GM10847 (cell line): ENCODE data around the gene SCN1B.

ENCODE experiments used
- POLR2A ChIP-seq: IDR thresholded peaks from 2 replicates; pipeline ENCODE4 v1.6.1; 2011; ENCODE audit not compliant: insufficient read length; ENCODE audit errors: extremely low read depth

Gene SCN1B

DNA sequence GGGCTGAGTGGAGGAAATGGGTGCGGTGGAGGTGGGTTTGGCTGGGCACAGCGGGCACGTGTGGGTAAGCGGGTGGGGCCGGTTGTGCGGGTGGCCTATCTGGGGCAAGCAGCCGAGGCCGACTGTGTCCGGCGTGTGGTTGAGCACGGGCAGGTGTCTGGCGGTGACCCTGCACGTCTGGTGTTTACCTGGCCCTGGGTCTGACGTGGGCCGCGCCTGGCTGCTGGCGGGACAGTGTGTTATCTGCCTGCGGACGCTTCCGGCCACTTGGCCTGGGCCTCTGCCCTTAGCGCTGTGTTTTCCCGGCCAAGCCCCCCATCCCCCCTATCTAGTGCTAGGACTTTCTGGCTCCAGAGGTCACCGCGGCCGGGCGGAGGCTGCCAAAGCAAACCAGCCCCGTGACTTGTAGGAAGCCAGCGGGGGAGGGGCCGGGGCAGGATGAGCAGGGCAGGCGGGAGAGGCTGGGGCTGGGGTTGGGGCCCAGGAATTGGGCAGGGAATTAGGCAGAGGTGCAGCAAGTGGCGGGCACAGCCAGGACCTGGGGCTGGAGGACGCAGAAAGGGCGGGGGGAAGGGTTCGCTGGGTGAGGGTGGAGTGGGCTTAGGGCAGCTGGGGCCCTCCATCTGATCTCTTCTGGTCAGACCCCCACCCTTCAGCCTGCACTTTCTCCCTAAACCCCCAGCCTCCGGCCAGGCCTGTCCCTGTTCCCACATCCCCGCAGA lies 10.7 kb downstream of the SCN1B start:
- TF ChIP-seq POLR2A: no peak

DNA sequence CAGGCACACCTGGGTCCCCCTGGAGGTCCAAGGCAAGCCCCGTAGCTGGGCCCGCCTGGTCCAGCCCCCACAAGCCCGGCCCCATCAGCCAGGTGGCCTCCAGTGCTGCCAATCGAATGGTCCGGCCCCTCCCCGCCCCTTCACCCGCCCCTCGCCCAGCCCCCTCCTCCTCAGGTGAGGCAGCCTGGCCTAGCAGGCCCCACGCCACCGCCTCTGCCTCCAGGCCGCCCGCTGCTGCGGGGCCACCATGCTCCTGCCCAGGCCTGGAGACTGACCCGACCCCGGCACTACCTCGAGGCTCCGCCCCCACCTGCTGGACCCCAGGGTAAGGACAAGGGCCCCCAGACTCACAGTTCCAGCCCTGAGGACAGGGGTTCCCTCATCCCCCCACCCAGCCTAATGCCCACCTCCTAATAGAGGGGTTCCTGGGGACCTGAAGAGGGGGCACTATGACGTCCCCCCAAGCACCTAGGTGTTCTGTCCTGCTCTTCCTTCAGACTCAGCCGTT lies 11.3 kb downstream of the SCN1B start, which contains the start of gene HPN:
HPN (plus strand) TSS at position 174 of the 508 bp plus-strand sequence. CDS start 786 bp downstream, outside the sequence.
- no peak for TF ChIP-seq POLR2A

DNA sequence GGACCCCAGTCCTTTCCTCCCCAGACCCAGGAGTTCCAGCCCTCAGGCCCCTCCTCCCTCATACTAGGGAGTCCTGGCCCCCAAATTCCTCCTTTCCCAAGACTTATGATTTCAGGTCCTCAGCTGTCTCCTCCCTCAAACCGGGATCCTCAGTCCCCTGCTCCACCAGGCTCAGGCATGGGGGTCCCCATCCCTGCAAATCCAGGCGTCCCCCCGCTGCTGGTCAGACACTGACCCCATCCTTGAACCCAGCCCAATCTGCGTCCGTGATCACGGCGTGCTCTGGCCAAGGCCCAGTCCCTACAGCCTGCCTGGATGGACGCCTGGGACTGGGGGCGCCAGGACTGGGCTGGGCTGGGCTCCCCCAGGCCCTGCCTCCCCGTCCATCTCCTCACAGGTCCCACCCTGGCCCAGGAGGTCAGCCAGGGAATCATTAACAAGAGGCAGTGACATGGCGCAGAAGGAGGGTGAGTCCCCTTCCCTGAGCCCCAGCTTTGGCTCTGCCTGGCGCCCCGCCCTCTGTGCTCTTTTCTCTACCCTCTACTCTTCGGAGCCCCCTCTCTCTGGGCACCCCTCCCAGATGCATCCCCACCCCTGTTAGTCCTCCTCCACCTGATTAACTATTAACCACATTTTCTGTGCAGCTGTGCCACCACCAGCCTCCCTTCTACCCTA lies 11.9 kb downstream of the SCN1B start:
- no peak for TF ChIP-seq POLR2A

DNA sequence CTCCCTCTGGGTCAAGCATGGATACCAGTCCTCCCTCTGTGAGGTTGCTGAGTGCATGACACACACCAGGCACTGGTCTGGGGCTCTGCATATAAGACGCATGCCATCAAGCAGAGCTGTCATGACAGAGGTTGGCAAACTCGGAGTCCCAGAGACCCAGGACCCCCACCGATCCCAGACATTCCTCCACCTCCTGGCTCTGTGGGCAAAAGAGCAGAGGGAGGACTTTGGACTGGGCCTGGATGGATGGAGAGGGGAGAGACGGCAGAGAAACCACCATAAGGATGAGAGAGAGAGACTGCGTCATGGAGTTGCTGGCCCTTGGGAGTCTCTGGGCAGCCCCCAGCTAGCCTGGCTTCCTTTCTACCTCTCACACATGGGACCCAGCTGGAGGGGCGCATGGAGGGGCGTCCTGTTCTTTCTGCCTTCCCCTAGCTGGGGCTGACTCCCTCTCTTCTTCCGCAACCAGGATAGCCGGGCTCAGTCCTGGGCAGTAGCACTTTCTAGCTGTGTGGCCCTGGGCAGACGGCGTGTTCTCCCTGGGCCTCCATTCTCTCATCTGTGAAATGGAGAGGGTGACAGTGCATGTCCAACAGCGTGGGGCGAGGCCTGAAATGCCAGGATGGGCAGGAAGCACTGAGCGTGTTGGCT lies 12.8 kb downstream of the SCN1B start:
- no peak for TF ChIP-seq POLR2A

DNA sequence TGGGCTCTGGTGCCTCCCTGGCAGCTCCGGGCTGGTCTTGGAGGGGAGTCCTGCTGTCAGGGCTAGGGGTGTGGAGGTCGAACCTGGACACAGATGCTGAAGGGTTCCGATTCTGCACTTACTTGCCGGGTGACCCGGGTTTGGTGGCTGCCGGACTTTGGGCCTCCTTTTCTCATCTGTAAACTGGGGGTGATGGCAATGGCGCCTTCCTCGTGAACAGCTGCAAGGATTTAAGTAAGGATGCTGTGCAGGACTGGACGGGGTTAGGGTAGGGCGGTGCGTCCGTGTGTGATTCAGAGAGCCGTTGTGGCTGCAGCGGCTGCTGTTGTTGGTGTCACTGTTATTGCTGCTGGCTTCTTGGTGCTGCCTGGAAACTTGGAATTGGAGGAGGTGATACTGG lies 13.6 kb downstream of the SCN1B start:
- no peak for TF ChIP-seq POLR2A

DNA sequence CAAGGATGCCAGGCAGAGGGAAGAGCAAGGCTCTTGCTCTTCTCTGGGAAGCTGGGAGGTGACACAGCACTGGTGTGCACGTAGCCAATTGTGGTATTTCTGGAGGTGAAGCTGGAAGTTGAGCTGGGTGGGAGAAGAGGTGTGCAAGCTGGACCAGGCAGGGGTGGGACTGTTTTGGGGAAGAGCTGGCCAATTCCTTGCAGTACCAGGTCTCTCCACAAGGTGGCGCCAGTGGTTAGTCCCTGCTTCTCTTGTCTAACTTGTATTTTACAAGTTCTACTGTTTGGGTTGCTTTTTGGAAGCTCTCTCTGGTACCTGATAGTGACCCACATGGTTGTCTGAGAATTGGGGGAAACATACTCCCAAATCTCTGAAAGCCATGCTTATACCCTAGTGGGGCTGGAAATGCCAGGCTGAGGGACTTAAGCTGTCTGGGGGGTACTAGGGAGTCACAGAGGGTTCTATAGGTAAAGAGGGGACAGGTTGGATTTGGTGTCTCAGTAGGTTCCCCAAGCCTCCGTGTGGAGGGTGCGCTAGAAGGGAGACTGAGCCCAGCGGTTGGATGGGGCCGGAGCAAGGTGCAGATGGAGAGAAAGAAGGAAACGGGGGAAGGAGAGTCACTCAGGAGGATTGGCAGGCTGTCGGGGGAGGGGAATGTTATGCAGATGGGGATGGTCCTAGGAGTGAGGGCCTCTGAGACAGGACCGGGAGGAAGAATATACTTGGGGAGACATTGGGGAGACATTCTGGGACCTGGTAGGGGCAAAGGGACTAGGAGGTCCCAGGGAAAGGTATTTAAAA lies 14.2 kb downstream of the SCN1B start:
- TF ChIP-seq POLR2A: no peak

DNA sequence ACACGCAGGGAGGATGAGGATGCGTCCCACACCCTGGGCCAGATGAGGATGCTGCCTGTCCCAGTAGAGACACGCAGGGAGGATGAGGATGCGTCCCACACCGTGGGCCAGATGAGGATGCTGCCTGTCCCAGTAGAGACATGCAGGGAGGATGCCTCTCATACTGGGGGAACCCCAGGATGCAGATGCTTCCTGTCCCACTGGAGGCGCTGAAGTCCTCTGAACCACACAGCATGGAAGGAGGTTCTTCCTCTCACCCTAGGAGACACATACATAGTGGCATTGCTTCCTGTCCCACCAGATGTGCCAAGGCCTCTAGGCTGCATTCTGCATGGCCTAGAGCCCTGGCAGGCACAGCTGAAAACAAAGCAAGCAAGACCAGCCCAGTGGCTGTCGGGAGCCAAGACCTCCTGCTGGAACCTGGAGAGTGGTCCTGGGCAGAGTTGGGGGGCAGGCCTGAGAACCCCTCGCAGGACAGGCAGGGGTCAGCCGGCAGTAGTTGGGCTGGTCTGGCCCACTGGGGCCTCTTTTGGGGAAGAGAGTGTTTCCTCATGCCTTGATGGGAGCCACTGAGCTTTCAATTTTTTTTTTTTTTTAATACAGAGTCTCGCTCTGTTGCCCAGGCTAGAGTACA lies 15.5 kb downstream of the SCN1B start:
- no peak for TF ChIP-seq POLR2A

DNA sequence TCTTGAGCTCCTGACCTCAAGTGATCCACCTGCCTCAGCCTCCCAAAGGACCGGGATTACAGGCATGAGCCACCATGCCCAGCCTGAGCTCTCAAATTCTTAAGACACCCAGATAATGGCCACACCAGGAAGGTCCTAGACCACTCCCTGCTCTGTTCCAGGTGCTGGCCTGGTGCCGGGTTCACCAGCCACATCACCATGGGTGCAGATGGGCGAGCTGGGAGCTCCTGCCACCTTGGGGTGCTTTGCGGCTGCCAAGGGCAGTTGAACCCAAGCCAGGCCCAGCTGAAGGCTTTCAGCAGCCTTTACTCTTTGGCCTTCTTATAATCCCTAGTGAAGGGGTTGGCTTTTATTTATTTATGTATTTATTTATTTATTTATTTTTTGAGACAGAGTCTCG lies 16.2 kb downstream of the SCN1B start:
- no peak for TF ChIP-seq POLR2A

DNA sequence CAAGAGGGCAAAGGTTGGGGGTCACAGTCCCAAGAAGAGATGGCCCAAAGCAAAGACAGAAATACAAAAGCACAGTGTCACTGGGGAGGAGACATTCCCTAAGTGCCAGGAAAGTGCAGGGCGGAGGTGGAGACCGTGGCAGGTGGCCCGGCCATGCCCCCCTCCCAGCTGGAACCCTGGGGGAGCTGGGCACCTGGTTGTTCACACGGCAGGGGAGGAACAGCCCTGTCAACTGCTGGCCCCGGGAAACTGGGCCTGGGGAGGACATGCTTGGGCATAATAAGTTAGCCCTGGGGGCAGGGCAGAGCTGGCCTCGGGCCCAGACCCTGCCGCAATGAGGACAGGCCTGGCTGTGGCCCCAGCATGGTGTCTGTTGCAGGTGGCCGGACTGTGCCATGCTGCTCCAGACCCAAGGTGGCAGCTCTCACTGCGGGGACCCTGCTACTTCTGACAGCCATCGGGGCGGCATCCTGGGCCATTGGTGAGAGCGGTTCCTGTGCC lies 18.7 kb downstream of the SCN1B start:
- no peak for TF ChIP-seq POLR2A

DNA sequence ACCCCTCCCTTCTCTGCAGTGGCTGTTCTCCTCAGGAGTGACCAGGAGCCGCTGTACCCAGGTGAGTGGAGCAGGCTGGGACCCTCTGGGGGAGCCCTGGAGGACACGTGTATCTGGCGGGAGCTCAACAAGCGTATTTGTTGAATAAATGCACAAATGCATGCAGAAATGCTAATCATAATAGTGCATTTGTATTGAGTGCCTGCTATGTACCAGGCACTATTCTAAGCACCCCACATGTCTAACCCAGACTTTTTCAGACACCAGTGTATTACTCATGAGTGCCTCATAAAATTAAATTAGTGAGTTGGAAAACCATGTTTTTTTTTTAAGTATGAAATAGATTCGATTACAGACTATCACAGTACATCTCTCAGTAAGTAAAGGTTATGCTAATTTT lies 19.2 kb downstream of the SCN1B start:
- TF ChIP-seq POLR2A: no peak

DNA sequence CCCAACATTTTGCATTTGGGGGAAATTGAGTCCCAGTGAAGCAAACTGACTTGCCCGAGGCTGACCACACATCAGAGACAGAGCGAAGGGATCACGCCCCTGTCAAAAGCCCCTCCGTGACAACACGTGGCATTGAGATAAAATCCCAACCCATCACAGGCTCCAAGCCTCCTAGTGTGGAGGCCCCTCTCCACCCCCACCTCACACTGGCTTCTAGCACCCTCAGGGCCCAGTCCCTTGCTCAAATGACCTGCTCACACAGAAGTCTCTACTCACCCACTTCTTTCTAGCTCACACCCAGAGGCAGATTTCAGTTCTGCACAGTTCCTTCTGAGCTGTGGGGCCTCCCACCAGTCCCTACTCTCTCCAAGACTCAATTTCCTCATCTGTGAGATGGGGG lies 21.5 kb downstream of the SCN1B start:
- TF ChIP-seq POLR2A: no peak

DNA sequence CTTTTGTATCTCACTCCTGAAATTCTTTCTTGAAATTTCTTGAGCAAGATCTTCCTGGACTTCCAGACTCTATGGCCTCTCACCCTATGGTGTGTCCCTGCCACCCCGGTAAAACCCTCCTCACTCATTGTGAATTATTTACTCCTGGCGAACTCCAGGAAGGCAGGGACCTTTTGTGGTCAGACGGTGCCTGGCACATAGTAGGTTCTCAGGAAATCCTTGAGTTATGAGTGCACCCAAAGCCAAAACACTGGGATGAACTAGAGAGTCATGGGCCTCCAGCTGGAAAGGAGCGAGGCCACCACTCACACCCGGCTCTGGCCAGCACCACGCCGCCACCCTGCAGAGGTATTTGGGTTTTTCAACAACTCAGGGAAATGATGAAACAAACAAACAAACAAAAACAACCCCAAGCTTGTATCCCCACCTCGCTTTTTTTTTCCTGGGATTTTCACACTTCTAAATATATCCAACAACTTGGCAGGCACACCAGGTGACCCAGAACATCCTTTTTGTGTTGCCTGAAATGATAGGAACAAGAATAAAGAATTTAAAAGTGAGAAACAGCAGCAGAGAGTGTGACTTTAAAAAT lies 22.4 kb downstream of the SCN1B start:
- TF ChIP-seq POLR2A: no peak

DNA sequence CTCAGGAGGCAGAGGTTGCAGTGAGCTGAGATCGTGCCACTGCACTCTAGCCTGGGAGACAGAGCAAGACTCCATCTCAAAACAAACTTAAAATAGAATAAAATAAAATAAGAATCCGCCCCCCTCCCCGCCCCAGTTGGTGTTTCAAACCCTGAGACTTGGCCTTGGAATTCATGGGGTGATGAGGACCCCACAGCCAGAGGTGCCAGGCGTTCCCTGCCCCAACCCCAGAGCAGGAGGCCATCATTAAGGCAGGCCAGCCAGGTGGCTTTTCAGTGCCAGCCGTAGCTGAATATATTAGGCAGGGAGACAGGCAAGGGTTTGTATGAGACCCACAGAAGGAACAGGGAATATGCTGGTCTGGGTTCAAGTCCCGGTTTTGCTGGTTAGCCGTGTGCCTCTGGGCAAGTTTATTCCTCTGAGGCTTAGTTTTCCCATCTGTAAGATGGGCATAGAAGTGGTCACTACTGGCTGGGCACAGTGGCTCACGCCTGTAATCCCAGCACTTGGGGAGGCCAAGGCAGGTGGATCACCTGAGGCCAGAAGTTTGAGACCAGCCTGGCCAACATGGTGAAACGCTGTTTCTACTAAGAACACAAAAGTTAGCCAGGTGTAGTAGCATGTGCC lies 23.5 kb downstream of the SCN1B start:
- TF ChIP-seq POLR2A: no peak

DNA sequence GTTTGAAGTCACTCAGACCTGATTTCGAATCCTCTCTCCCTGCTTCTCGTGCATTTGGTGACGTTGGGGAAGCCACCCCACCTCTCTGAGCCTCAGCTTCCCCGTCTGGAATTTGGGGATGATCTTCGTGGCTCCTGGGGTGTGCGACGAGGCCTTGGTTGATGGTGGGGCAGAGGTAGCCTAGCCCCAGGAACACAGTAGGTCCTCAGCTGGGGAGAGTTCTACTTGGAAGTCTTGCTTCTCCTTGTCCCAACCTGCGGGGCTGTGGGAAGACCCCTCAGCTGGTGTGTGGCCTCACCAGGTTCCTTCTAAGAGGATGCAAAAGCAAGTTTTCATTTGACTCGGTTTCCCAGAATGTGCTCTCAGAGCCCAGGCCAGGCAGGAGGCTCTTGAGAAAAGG lies 24.4 kb downstream of the SCN1B start:
- no peak for TF ChIP-seq POLR2A
